HG02973 (cell line): ENCODE measurements around the gene DNMT1.
"Not testable (repeated sequence)": the region's sequence is repeated elsewhere in the genome, so short reads cannot be mapped to it uniquely, and the experiment has no call there.

Experiments used
- ATAC-seq: cut with Tn5 transposase; IDR thresholded peaks from one replicate; pipeline ENCODE4 v1.9.1; 2021; ENCODE audit warnings: moderate library complexity; ENCODE audit not compliant: unreplicated experiment

DNMT1 gene

DNA sequence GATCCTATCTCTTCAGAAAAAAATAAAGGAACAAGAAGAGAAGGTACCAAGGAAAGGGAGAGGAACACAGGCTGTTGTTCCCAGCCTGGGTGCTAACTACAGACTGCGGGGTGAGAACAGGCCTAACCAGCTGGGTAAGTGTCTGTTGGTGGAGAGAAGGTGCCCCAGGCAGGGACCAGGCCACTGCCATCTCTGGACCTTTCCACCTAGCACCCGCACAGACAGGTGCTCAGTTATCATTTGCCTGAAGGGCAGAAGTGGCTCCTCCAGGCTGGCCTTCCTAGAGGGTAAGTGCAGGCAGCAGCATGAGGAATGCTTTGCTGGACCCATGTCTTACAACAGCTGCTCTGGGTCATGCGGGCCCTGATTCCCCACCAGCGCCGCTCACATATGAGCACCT is 10.1 kb downstream of the DNMT1 start:
- ATAC-seq = no peak

DNA sequence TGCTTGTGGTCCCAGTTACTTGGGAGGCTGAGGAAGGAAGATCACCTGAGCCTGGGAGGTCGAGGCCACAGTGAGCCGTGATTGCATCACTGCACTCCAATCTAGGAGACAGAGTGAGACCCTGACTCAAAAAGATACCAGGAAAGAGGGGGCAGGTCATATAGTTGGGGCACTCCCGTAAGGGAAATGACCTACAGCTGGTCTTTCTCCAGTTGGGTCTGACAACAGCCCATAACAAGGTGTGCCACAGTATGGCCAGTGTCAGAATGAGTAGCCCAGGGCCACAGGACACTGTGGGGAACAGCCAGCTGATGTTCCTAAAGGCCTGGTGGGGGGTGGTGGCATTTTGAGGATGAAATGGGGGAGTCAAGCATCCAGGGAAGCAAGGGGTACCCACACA is 10.8 kb downstream of the DNMT1 start:
- ATAC-seq = no peak

DNA sequence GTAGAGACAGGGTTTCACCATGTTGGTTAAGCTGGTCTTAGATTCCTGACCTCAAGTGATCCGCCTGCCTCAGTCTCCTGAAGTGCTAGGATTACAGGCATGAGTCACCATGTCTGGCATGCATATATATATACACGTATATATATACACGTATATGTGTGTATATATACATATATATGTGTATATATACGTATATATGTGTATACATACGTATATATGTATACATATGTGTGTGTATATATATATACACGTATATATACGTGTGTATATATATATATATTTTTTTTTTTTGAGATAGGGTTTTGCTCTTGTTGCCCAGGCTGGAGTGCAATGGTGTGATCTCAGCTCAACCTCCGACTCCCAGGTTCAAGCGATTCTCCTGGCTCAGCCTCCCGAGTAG is 11.9 kb downstream of the DNMT1 start:
- no peak for ATAC-seq

DNA sequence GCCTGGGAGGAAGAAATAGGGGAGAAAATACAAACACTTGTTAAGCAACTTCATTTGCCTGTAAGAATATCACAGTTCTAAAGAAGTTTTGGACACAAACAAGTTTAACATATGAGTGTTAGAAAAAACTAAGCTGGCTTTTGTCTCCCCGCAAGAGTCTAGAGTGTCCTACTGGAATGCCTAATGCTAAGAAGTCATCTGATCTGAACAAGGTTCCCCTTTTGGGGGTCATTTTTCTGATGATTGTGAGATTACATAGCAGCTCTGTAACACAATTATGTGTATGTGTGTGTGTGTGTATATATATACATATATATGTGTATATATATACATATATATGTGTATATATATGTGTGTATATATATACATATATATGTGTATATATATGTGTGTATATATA is 12.7 kb downstream of the DNMT1 start:
- ATAC-seq = no peak

DNA sequence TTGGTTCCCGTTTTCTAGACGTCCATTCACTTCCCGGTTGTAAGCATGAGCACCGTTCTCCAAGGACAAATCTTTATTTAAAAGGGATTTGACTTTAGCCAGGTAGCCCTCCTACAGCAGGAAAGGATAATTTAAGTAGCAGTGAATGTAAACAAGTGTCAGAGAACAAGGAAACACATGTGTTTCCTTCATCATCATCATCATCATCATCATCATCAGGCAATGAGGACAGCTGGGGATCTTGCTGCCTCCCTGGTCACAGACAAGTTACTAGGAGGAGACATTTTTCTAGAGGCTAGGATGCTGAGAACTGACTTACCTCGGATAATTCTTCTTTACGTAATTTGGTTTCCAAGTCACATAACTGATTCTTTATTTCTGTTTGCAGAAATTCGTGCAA is 14.3 kb downstream of the DNMT1 start:
- ATAC-seq = no peak

DNA sequence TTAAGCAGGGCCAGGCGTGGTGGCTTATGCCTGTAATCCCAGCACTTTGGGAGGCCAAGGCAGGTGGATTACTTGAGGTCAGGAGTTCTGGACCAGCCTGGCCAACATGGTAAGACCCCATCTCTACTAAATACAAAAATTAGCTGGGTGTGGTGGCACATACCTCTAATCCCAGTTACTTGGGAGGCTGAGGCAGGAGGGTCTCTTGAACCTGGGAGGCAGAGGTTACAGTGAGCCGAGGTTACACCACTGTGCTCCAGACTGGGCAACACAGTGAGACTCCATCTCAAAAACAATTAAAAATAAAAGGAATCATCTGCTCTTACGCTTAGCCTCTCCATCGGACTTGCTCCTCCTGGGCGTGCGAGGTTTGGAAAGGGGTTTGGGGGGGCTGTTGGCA is 14.7 kb downstream of the DNMT1 start:
- not testable (repeated sequence) for ATAC-seq

DNA sequence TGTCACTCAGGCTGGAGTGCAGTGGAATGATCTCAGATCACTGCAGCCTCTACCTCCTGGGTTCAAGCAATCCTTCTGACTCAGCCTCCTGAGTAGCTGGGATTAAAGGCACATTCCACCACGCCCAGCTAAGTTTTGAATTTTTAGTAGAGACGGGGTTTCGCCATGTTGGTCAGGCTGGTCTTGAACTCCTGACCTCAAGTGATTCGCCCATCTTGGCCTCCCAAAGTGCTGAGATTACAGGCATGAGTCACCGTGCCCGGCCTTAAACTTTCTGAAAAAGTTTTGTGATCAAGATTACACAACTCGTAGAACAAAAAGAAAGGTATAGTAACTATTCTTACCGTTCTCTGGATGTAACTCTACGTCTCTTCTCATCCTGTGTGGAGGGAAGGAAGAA is 21.2 kb downstream of the DNMT1 start:
- no peak for ATAC-seq

DNA sequence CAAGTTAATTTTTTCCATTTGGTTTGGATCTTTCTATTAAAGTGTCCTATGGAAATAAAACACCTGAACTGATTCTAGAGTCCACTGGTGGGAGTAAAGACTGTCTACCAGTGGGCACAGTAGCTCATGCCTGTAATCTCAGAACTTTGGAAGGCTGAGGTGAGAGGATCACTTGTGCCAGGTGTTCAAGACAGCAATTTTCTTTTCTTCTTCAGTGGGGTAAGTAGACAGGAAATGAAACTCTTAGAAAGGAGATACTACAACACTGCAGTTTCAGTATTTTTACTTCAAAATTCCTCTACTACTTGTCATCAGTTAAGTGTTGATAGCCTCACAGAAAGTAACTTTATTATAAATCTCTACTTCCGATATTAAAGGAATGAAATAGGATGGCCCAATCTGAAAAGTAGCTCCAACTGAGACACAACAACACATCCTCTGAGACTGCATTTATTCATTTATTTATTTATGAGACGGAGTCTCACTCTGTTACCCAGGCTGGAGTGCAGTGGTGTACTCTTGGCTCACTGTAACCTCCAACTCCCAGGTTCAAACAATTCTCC is 26.3 kb downstream of the DNMT1 start:
- ATAC-seq = no peak

DNA sequence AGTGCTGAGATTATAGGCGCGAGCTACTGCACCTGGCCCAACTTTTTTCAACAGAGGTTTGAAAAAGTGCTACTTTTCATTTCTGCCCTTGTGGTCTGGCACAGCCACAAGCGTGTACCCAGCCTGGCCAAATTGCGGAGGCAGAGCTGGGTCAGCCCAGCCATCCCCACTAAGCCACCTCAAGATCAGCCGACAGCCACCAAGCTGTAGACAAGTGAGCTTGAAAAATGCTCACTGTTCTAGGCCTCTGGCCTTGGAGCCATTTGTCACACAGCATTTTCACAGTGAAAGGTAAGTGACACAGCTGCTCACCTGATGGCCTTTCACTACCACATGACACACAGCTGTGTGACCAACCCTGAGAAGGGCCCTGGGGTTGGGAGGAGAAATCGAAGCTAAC is 27.3 kb downstream of the DNMT1 start:
- ATAC-seq = no peak

DNA sequence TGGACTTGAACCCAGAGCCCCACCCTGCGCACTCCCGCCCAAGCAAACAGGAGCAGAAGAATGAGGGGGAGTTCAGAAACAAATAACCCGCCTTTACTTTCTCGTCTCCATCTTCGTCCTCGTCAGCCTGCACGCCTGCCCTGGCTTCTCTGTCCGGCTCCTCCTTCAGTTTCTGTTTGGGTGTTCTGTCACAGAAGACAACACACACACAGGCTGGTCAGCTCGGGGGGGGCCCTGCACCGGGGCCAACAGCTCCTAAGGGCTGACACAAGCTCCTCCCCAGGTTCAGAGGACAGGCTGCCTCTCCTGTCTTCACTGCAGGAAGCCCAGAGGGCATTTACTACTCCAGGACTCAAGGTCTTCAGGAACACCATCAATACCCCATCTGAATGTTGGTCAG is 28.3 kb downstream of the DNMT1 start:
- not testable (repeated sequence) for ATAC-seq

DNA sequence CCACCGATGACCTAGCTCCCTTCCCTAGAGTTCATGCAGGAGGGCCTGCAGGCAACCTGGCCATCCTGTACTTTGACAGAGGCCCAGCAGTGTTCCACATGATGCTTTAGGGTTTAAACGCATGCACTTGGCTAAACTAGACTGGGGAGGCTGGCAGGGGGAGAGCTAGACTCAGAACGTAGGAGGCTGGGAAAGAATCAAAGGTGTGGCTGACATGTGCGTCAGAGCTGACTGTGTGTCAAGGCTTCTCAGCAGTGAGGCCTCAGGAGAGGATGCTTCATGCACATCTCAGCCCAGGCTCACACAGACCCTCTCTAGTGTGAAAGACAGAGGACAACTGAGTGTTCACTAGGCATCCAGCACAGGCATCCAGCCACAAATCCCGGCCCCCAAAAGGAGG is 28.7 kb downstream of the DNMT1 start:
- ATAC-seq = no peak

DNA sequence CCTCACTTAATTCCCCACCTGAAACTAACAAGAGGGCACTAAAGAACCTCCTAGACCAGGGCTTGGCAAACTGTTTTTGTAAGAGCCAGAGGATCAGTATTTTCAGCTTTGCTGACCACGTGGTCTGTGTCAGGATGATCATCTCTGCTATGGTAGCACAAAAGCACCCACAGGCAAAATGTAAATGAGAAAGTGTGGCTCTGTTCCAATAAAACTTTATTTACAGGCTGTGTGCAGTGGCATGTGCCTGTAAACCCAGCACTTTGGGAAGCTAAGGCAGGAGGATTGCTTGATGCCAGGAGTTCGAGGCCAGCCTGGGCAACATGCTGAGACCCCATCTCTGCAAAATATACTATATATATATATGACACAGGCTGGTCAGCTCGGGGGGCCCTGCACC is 31.2 kb downstream of the DNMT1 start:
- ATAC-seq = no peak

DNA sequence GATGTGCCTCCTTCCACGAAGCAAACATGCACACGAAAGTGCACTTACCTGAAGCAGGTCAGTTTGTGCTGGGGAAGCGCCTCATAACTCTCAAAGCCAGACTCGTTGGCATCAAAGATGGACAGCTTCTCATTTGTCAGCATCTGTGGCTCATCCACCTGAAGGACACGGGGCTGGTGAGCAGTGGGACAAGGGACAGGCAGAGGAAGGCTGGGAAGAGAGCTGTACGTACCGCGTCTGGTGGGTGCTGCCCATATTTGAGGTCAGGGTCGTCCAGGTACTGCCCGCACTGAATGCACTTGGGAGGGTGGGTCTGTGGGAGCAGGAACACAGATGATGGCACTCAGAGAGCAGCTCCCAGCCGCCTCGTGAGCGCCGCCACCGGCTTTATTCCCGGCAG is 35.1 kb downstream of the DNMT1 start:
- ATAC-seq = no peak

DNA sequence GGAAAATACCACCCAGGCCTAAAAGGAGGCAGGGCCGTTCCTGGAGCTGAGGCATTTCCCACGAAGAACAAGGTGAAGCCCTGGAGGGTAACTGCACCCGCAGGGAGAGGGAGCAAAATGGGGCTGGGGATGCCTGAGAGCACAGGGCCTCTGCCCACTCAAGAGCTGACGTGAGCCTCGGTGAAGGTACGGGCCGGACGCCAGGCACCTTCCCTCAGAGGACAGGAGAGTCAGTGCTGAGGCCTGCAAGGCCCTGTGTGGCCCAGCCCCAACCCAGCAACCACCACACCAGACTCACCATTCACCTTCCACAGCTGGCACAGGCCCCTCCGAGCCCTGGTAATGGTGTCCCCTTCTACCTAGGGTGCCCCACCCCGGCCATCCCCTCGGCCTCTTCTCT is 36.3 kb downstream of the DNMT1 start:
- no peak for ATAC-seq

DNA sequence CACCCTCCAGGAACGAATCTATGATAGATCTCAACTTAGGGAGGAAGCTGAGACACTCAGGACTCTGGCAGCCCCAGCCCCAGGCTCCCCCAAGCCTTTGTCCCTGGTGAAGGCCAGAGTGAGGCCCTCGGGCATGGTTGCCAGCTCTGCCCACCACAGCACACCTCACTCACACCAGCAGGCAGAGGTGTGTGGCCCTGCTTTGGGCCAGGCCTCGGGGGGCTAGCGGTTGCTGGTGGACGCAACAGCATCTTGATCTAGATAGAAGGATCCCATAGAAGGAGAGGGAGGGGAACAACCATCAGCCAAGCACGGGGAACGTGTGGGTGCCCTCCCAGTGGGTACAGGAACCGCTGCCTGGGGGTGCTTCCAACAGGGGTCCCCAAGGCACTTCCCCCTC is 36.7 kb downstream of the DNMT1 start:
- no peak for ATAC-seq

DNA sequence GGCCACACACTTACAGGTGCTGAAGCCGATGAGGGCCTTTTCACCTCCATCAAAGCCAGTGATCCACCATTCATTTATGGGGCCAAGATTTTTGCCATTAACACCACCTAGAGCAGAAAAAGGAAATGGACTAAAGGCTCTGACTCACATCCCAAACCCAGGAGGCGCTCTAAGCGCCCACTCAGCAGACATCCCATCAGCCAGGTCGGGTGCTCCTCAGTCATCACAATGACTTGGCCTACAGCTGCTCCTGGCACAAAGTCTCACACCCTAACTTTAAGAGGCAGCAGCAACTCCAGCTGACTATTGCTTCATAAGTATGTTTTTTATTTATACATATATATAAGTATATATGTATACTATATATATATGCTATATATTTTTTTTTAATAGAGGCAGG is 38.9 kb downstream of the DNMT1 start:
- no peak for ATAC-seq

DNA sequence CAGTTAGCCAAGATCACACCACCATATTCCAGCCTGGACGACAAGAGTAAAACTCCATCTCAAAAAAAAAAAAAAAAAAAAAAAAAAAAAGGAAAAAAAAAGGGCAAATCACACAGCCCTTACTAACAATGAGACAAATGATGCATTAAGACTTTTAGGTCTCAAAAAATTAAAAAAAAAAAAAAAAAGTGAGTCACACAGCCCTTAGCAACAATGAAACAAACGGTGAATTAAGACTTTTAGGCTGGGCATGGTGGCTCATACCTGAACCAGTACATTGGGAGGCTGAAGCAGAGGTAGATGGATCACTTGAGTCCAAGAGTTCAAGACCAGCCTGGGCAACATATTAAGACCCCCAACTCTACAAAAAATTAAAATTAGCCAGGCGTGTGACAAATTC is 42.7 kb downstream of the DNMT1 start:
- no peak for ATAC-seq

DNA sequence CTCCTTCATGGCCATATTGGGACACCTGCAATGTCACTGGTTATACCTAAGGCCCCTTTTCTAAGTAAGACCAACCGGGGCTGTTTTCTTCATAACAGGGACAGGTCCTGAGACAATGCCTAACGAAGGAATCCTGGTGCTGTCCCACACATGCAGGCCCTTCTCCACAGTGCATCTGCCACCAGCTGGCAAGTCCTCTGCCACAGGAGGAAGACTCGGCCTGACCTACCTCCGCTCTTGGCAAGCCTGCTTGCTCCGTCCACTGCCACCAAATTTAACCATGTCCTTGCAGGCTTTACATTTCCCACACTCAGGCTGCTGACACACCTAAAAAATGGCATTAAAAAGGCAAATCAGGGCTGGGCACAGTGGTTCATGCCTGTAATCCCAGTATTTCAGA is 43.2 kb downstream of the DNMT1 start:
- no peak for ATAC-seq

DNA sequence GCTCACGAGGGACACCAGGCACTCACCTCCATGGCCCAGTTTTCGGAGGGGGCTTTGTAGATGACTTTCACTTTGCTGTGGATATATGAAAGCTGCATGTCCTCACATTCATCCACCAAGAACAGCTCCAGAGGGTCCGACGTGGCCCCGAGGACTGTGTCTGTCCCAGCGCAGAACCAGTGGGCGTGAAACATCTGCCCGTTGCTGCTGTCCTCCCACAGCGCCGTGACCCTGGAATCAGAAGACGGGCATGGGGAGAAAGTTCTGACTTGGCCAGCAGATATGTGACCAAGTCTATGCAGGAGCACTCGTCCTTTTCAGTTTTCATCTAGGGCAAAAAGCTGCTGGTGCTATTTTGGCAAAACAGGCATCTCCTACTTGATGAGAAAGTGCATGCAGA is 45.3 kb downstream of the DNMT1 start:
- ATAC-seq = no peak

DNA sequence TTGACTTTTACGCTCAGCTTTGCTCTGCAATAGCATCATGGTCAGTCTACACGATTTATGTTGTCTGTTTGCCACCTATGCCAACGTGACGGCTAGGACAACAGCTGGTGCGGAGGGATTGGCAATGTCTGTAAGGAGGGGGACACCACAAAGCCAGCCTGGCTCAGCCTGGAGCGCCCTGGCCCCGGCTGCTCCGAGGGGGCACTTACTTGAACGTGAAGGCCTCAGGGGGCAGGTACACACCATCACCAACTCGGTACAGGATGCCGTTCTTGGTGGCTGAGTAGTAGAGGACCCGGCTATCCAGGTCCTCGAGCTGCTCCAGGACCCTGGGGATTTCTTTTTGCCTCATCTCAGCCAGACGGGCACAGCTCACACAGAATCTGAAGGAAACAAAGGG is 48.6 kb downstream of the DNMT1 start:
- no peak for ATAC-seq

DNA sequence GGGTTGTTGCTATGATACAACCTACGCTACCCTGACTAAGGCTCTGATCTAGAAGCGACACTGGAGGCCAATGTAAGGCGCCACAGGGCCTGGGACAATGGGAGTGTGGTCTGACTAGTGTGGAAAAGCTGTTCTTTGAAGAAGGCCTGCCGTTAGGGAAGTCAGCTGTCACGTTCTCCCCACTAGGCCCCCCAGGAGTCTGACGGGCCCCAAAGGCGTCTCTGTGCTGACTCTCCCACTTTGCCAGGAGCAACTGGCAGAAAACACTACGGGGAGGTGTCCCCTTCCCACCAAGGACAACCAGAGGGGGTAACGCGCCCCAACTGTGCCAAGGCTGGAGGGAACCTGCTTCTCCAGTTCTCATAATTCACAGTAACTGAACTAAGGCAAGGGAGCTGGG is 49.7 kb downstream of the DNMT1 start:
- no peak for ATAC-seq

DNA sequence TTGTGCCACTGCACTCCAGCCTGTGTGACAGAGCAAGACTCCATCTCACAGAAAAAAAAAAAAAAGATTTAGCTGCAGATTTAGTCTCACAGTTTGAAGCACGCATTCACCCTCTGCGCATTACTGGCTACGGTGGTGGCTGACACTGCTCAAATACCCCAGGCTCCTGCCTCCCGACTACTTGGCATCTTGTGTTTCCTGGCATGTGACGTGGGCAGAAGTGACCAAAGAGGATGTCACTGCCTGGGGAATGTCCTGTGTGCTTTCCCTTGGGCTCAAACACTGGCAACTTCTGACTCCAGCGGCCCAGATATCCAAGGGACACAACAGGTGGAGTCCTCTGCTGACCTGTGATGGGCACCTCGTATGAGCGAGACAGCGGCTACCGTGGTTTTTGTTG is 50.4 kb downstream of the DNMT1 start:
- no peak for ATAC-seq

DNA sequence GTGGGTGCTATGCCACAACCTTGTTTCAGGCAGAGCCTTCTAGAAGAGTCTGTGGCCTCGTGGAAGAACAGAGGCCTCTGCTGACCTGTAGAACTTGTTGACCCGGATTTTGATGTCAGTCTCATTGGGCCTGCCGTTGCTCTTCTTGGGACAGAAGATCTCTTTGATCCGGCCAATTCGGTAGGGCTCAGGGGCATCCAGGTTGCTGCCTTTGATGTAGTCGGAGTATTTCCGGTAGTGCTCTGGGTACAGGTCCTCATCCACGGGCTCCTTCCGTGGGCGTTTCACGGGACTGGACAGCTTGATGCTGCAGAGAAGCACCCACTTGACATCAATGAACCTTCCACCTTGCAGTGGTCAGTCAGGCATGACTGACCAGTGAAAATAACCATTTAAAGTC is 51.1 kb downstream of the DNMT1 start:
- ATAC-seq = no peak
